ENCODE data around the gene TMEM107.

GRCh38 chr17:8186446-8186786 lies 10.2 kb upstream of the TMEM107 start:
- TF ChIP-seq POLR2A (IDR thresholded peaks at IDR 0.05; ENCODE audit: low read length) (no peak), GATA1 (IDR thresholded peaks at IDR 0.05; ENCODE audit: low read depth, low read length) (no peak)

All from erythroblast (primary cell).